H1 (cell line): Measurements from ENCODE around the gene SASH3. TPM values are rescaled to one million over a fixed set of nuclear protein-coding genes. Genes with fewer than 3 reads are reported as not detected.

Source experiments
- CTCF ChIA-PET: fragments of 300-600 bp; sonication (Branson Sonifier 250); formaldehyde crosslinking; loops from one replicate; lab custom pipeline; 2021; ENCODE audit not compliant: partially characterized antibody; lab: Charles Lee
- POLR2A ChIA-PET: fragments of 300-600 bp; sonication (Branson Sonifier 250); formaldehyde crosslinking; loops from one replicate; lab custom pipeline; 2021; ENCODE audit warnings: inconsistent platforms; ENCODE audit not compliant: partially characterized antibody; lab: Charles Lee
- DNase-seq, 2 experiments: peaks; one replicate each; pipeline versions ENCODE4 v3.0.0 to v3.0.0-alpha.2; 2010 to 2022; ENCODE audit warnings: low spot score in 2 of 2, low read depth in 1 of 2, mixed read lengths in 1 of 2
- FAIRE-seq: peaks from 2 replicates; lab custom pipeline; 2011; peaks lifted over from hg19 to GRCh38; lab: Jason Lieb, UNC
- H2AFZ ChIP-seq: 2 replicates; pipeline ENCODE4 v1.8.1; 2012; ENCODE audit warnings: low read length, inconsistent platforms
- H2AK5ac ChIP-seq: 2 replicates; pipeline ENCODE4 v1.6.1; 2013; ENCODE audit warnings: low read depth, low read length
- H2BK120ac ChIP-seq: replicated peaks from 2 replicates; pipeline ENCODE3; 2013; ENCODE audit warnings: low read depth, low read length, inconsistent platforms
- H2BK12ac ChIP-seq: 2 replicates; pipeline ENCODE4 v1.6.1; 2013; ENCODE audit warnings: low read depth, low read length
- H2BK15ac ChIP-seq: 2 replicates; pipeline ENCODE4 v1.6.1; 2013; ENCODE audit warnings: low read length
- H2BK20ac ChIP-seq: 2 replicates; pipeline ENCODE4 v1.6.1; 2013; ENCODE audit warnings: low read length
- H2BK5ac ChIP-seq: 2 replicates; pipeline ENCODE4 v1.6.1; 2013; ENCODE audit warnings: low read depth, low read length
- H3K14ac ChIP-seq: 2 replicates; pipeline ENCODE4 v1.6.1; 2013; ENCODE audit warnings: inconsistent platforms; ENCODE audit not compliant: insufficient read length
- H3K18ac ChIP-seq: 2 replicates; pipeline ENCODE4 v1.6.1; 2013; ENCODE audit warnings: low read length; ENCODE audit errors: extremely low read depth
- H3K23ac ChIP-seq: 2 replicates; pipeline ENCODE4 v1.6.1; 2013; ENCODE audit warnings: inconsistent platforms; ENCODE audit not compliant: insufficient read length
- H3K23me2 ChIP-seq: 2 replicates; pipeline ENCODE4 v1.6.1; 2013; ENCODE audit warnings: low read depth, low read length
- H3K27ac ChIP-seq: 2 replicates; pipeline ENCODE4 v1.6.1; 2011; ENCODE audit warnings: low read depth, low read length, inconsistent platforms
- H3K27me3 ChIP-seq, 4 experiments: replicated peaks in 1 of 4; 1 replicate in 1 of 4; 2 replicates in 3 of 4; pipeline versions ENCODE4 v1.6.1 to v1.8.1; 2011 to 2013; ENCODE audit warnings: low read length in 3 of 4, mild to moderate bottlenecking in 3 of 4, inconsistent platforms in 2 of 4, mixed read lengths in 2 of 4, moderate library complexity in 1 of 4; ENCODE audit not compliant: control insufficient read depth in 3 of 4, insufficient read depth in 3 of 4; ENCODE audit errors: extremely low read depth in 1 of 4
- H3K36me3 ChIP-seq, 4 experiments: 2 replicates each; pipeline versions ENCODE4 v1.6.1 to v1.8.1; 2011 to 2013; ENCODE audit warnings: mild to moderate bottlenecking in 4 of 4, low read length in 3 of 4, moderate library complexity in 2 of 4, control low read depth in 1 of 4, inconsistent platforms in 1 of 4; ENCODE audit not compliant: insufficient read depth in 4 of 4, control insufficient read depth in 2 of 4
- H3K4ac ChIP-seq: replicated peaks from 2 replicates; pipeline ENCODE3; 2013; ENCODE audit warnings: low read length, low read depth, mixed read lengths, inconsistent platforms; ENCODE audit not compliant: insufficient read length
- H3K4me1 ChIP-seq, 4 experiments: replicated peaks in 1 of 4; 1 replicate in 1 of 4; 2 replicates in 3 of 4; pipeline versions ENCODE4 v1.6.1 to v1.8.1; 2011 to 2013; ENCODE audit warnings: low read length in 3 of 4, inconsistent platforms in 2 of 4, mixed read lengths in 1 of 4; ENCODE audit not compliant: insufficient read depth in 4 of 4, control insufficient read depth in 3 of 4
- H3K4me2 ChIP-seq, 2 experiments: 2 replicates each; pipeline versions ENCODE4 v1.6.1 to v1.8.1; 2011 to 2013; ENCODE audit warnings: low read depth in 2 of 2, low read length in 2 of 2, control low read depth in 1 of 2, inconsistent platforms in 1 of 2, mild to moderate bottlenecking in 1 of 2; ENCODE audit not compliant: insufficient read depth in 1 of 2
- H3K4me3 ChIP-seq, 4 experiments: fragments of 200-600, 300-600 bp in 1 of 4; sonication (generic), shearing (Covaris generic), sonication (Bioruptor Twin) in 1 of 4; 2 replicates each; pipeline versions ENCODE4 v1.5.1 to v1.8.1; 2011 to 2016; ENCODE audit warnings: low read length in 4 of 4, low read depth in 3 of 4, control low read depth in 2 of 4, inconsistent platforms in 2 of 4, mild to moderate bottlenecking in 2 of 4, mixed read lengths in 1 of 4, moderate library complexity in 1 of 4; ENCODE audit not compliant: insufficient read depth in 2 of 4; ENCODE audit errors: extremely low read depth in 1 of 4
- H3K56ac ChIP-seq: replicated peaks from 2 replicates; pipeline ENCODE3; 2013; ENCODE audit warnings: low read depth, mild to moderate bottlenecking, mixed read lengths, low read length, inconsistent platforms; ENCODE audit not compliant: insufficient read length
- H3K79me1 ChIP-seq: 2 replicates; pipeline ENCODE4 v1.6.1; 2013; ENCODE audit warnings: low read depth, low read length, control low read depth
- H3K79me2 ChIP-seq, 2 experiments: 2 replicates each; pipeline versions ENCODE4 v1.6.1 to v1.8.1; 2012 to 2013; ENCODE audit warnings: low read length in 2 of 2, mild to moderate bottlenecking in 2 of 2, inconsistent platforms in 1 of 2; ENCODE audit not compliant: insufficient read depth in 2 of 2, control insufficient read depth in 1 of 2
- H3K9ac ChIP-seq, 4 experiments: replicated peaks in 1 of 4; 1 replicate in 1 of 4; 2 replicates in 3 of 4; pipeline versions ENCODE4 v1.6.1 to v1.8.1; 2011 to 2013; ENCODE audit warnings: low read depth in 3 of 4, low read length in 3 of 4, control low read depth in 2 of 4, mild to moderate bottlenecking in 2 of 4, moderate library complexity in 2 of 4, inconsistent platforms in 1 of 4; ENCODE audit errors: extremely low read depth in 1 of 4
- H3K9me3 ChIP-seq, 2 experiments: 2 replicates each; pipeline versions ENCODE4 v1.6.1 to v1.8.1; 2012 to 2013; ENCODE audit warnings: mild to moderate bottlenecking in 2 of 2, moderate library complexity in 2 of 2, control low read depth in 1 of 2, inconsistent platforms in 1 of 2, low read depth in 1 of 2, low read length in 1 of 2, mixed read lengths in 1 of 2; ENCODE audit not compliant: insufficient read depth in 2 of 2
- H4K20me1 ChIP-seq, 2 experiments: replicated peaks in 1 of 2; 2 replicates each; pipeline versions ENCODE3 to v1.8.1; 2011 to 2013; ENCODE audit warnings: inconsistent platforms in 2 of 2, low read length in 2 of 2, mild to moderate bottlenecking in 1 of 2; ENCODE audit not compliant: insufficient read depth in 2 of 2, control insufficient read depth in 1 of 2
- H4K5ac ChIP-seq: 2 replicates; pipeline ENCODE4 v1.6.1; 2013; ENCODE audit warnings: low read length, low read depth, mixed read lengths, inconsistent platforms; ENCODE audit not compliant: insufficient read length
- H4K8ac ChIP-seq: 2 replicates; pipeline ENCODE4 v1.8.0; 2013; ENCODE audit warnings: mild to moderate bottlenecking, moderate library complexity, low read length, inconsistent platforms; ENCODE audit not compliant: insufficient read depth; ENCODE audit errors: extremely low read depth
- H4K91ac ChIP-seq: replicated peaks from 2 replicates; pipeline ENCODE3; 2013; ENCODE audit warnings: low read length, mixed read lengths, inconsistent platforms; ENCODE audit not compliant: insufficient read length
- CBX5 ChIP-seq: fragments of 300-800, 300-1000 bp; sonication (generic); IDR thresholded peaks from 2 replicates; pipeline ENCODE4 v1.7.1; 2016; ENCODE audit warnings: antibody characterized with exemption, low read length, low read depth
- KDM4A ChIP-seq: IDR thresholded peaks from one replicate; pipeline ENCODE4 v1.7.1; 2012; ENCODE audit warnings: low read depth, mild to moderate bottlenecking, moderate library complexity, low read length, inconsistent platforms; ENCODE audit not compliant: severe bottlenecking
- POLR2AphosphoS5 ChIP-seq: IDR thresholded peaks from 2 replicates; pipeline ENCODE4 v1.6.1; 2011; ENCODE audit warnings: low read depth, low read length
- WGBS, 2 experiments: shearing (Covaris generic) in 1 of 2; methylation state at CpG; one replicate each; pipeline versions ENCODE4 v1.1.6 to v1.1.7; 2013 to 2015; ENCODE audit warnings: low lambda C conversion rate in 2 of 2, mixed read lengths in 2 of 2, inconsistent platforms in 1 of 2, low coverage in 1 of 2, missing lambda C conversion rate in 1 of 2; ENCODE audit not compliant: insufficient replicate concordance in 2 of 2, insufficient coverage in 1 of 2, insufficient read length in 1 of 2; ENCODE audit errors: extremely low coverage in 1 of 2, missing lambda C conversion rate in 1 of 2; 5-methylcytosine and 5-hydroxymethylcytosine counted together
- polyA plus RNA-seq, 7 experiments: library from polyadenylated mRNA; depleted of rRNA in 3 of 7; stranded (reverse) in 5 of 7; unstranded in 2 of 7; fragments of >200 nt in 5 of 7; fragments of 200-250 nt in 2 of 7; gene quantifications; 1 replicate in 5 of 7; 2 replicates in 1 of 7; 4 replicates in 1 of 7; pipeline versions ENCODE4 v1.2.1 to v1.2.3, GENCODE V29; 2011 to 2013; ENCODE audit warnings: missing spikeins in 2 of 7, mixed read lengths in 2 of 7
- total RNA-seq: library from RNA; stranded (reverse); fragmentation: NEBNext Ultra II Directional; extraction: Animal tissue kit (Norgen Biotek cat#: 25700); gene quantifications from 2 replicates; pipeline ENCODE4 v1.2.1, GENCODE V29; 2021
- TF ChIP-seq, protein P1 (sequence below): IDR thresholded peaks from 2 replicates; pipeline ENCODE4 v1.6.1; 2012; ENCODE audit warnings: low read length, inconsistent platforms

Gene SASH3
- total and polyA plus RNA-seq, 2 of the 8 experiments (the other 6 are each of a cell fraction or from before 2014, with no cell fraction given) = not detected

DNA sequence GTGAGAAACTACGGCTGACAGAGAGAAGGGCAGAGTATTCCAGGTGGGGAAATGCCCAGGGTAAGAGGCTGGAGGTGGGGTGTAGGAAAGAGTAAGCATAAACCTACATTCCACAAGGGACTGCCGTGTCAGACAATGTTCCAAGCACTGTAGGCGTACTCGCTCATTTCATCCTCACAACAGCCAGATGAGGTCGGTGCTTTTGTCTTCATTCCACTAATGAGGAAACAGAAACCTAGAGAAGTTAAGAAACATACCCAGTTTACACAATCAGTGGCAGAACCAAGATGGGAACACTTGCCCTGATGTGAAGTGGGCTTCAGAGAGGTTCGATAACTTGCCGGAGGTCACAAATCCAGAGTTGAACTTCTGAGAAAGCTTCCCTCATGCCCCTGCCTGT lies 4.6 kb downstream of the SASH3 start:
- DNase-seq (no peak), FAIRE-seq (no peak)
- no peak overlapping the region for H2BK120ac ChIP-seq
- no peak overlapping the region for H3K4me2 ChIP-seq
- no peak overlapping the region for H3K27ac ChIP-seq
- TF ChIP-seq KDM4A (no peak), CBX5 (no peak), POLR2AphosphoS5 (no peak)
- TF ChIP-seq, protein P1, sequence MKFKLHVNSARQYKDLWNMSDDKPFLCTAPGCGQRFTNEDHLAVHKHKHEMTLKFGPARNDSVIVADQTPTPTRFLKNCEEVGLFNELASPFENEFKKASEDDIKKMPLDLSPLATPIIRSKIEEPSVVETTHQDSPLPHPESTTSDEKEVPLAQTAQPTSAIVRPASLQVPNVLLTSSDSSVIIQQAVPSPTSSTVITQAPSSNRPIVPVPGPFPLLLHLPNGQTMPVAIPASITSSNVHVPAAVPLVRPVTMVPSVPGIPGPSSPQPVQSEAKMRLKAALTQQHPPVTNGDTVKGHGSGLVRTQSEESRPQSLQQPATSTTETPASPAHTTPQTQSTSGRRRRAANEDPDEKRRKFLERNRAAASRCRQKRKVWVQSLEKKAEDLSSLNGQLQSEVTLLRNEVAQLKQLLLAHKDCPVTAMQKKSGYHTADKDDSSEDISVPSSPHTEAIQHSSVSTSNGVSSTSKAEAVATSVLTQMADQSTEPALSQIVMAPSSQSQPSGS = no peak
- H4K20me1 ChIP-seq = no peaks in the 10 kb centered on the region
- H4K5ac ChIP-seq = no peak overlapping the region
- H3K4me3 ChIP-seq = no peak overlapping the region
- H2BK5ac ChIP-seq = no peak overlapping the region
- H3K23ac ChIP-seq = no peak overlapping the region
- no peak overlapping the region for H3K4ac ChIP-seq
- H2BK20ac ChIP-seq = no peak overlapping the region
- no peaks in the 10 kb centered on the region for H3K79me2 ChIP-seq
- H3K9ac ChIP-seq = no peak overlapping the region
- H2AFZ ChIP-seq = no peak overlapping the region
- no peaks in the 10 kb centered on the region for H3K27me3 ChIP-seq
- no peaks in the 10 kb centered on the region for H3K4me1 ChIP-seq
- no peak overlapping the region for H2BK12ac ChIP-seq
- no peaks in the 10 kb centered on the region for H3K9me3 ChIP-seq
- H2BK15ac ChIP-seq = no peak overlapping the region
- H4K8ac ChIP-seq = no peak overlapping the region
- H3K23me2 ChIP-seq = no peaks in the 10 kb centered on the region
- no peaks in the 10 kb centered on the region for H3K36me3 ChIP-seq
- H2AK5ac ChIP-seq = no peak overlapping the region
- H3K79me1 ChIP-seq = no peaks in the 10 kb centered on the region
- CTCF ChIA-PET = interaction anchor here (0.6 to 1.3 kb wide), 3 partner anchors 10 to 141 kb away, joined by 3 to 4 read pairs (median 3); no protein-coding TSS in a partner anchor
- H4K91ac ChIP-seq = no peak overlapping the region
- no peak overlapping the region for H3K56ac ChIP-seq
- POLR2A ChIA-PET = no interaction called here
- WGBS, 2 experiments = 91% methylated on average over 7 of the region's 7 CpGs; no CpG with 5 or more reads in 1 of the 2 experiments
- H3K18ac ChIP-seq = no peak overlapping the region
- no peak overlapping the region for H3K14ac ChIP-seq
